Measurements from ENCODE around the gene PCBD2. TPM values are rescaled to one million over a fixed set of nuclear protein-coding genes. Genes with fewer than 3 reads are reported as not detected.

The PCBD2 gene
- total RNA-seq, 4 donors from 2014 or later: 1.8 to 15.1 (median 8.2) TPM

GRCh38 chr5:134892282-134892681 lies 12.6 kb upstream of the PCBD2 start:
- Histone ChIP-seq H3K27me3 (no peaks in the 10 kb centered on the region), H3K36me3 (no peaks in the 10 kb centered on the region), H3K27ac (no peak overlapping the region), H3K9me3 (no peaks in the 10 kb centered on the region), H3K4me3 (no peak overlapping the region), H3K4me1 (no peaks in the 10 kb centered on the region)
- intact Hi-C loops (cut with DNase I; ENCODE audit: low total_unique reads): no loop called here
- TF ChIP-seq CTCF (IDR thresholded peaks at IDR 0.05) (no peak), POLR2A (IDR thresholded peaks at IDR 0.05) (no peak)
- DNase-seq: no peak

- H3K36me3 ChIP-seq: no peaks in the 10 kb centered on the region
- no peak overlapping the region for H3K27ac ChIP-seq
- intact Hi-C loops (cut with DNase I; ENCODE audit: low total_unique reads): no loop called here
- H3K4me3 ChIP-seq: no peak overlapping the region
- TF ChIP-seq CTCF (IDR thresholded peaks at IDR 0.05) (no peak), POLR2A (IDR thresholded peaks at IDR 0.05) (no peak)
- no peak for DNase-seq
- H3K27me3 ChIP-seq: no peaks in the 10 kb centered on the region
- no peaks in the 10 kb centered on the region for H3K4me1 ChIP-seq
- H3K9me3 ChIP-seq: no peaks in the 10 kb centered on the region
Observed at GRCh38 chr5:134892926-134893325, 12.0 kb upstream of the PCBD2 start.

GRCh38 chr5:134893748-134894505 lies 11.0 kb upstream of the PCBD2 start:
- DNase-seq: no peak
- intact Hi-C loops (cut with DNase I; ENCODE audit: low total_unique reads): no loop called here
- no peaks in the 10 kb centered on the region for H3K36me3 ChIP-seq

GRCh38 chr5:134902071-134902801 lies 2.7 kb upstream of the PCBD2 start:
- no peak overlapping the region for H3K27ac ChIP-seq
- no peaks in the 10 kb centered on the region for H3K9me3 ChIP-seq
- H3K27me3 ChIP-seq: no peaks in the 10 kb centered on the region
- no peak for TF ChIP-seq CTCF (IDR thresholded peaks at IDR 0.05)
- TF ChIP-seq POLR2A (IDR thresholded peaks at IDR 0.05): no peak
- no peak for DNase-seq
- no peaks in the 10 kb centered on the region for H3K4me1 ChIP-seq
- H3K36me3 ChIP-seq: no peaks in the 10 kb centered on the region
- no peak overlapping the region for H3K4me3 ChIP-seq
- intact Hi-C loops (cut with DNase I; ENCODE audit: low total_unique reads): no loop called here

More at GRCh38 chr5:134893748-134894505, 11.0 kb upstream of the PCBD2 start:
- Histone ChIP-seq H3K27ac (no peak overlapping the region), H3K4me1 (no peaks in the 10 kb centered on the region), H3K9me3 (no peaks in the 10 kb centered on the region), H3K27me3 (no peaks in the 10 kb centered on the region), H3K4me3 (no peak overlapping the region)
- TF ChIP-seq CTCF (IDR thresholded peaks at IDR 0.05) (no peak), POLR2A (IDR thresholded peaks at IDR 0.05) (no peak)
